Sigmoid colon (tissue), 7 donors: Measurements from ENCODE around the gene WRAP73. TPM values are rescaled to one million over a fixed set of nuclear protein-coding genes. Genes with fewer than 3 reads are reported as not detected.

Experiments
- DNase-seq: peaks from one replicate; pipeline ENCODE4 v3.0.0-alpha.2; 2019
- H3K27ac ChIP-seq, 4 donors: fragments of 200-600 bp; sonication (generic); one replicate each; pipeline ENCODE4 v1.5.1; 2016 to 2019; ENCODE audit warnings: mild to moderate bottlenecking in 1 of 4
- H3K27me3 ChIP-seq, 3 donors: fragments of 200-600 bp; sonication (generic); one replicate each; pipeline ENCODE4 v1.5.1; 2019; ENCODE audit warnings: mild to moderate bottlenecking in 1 of 3
- H3K36me3 ChIP-seq, 4 donors: fragments of 200-600 bp; sonication (generic); one replicate each; pipeline ENCODE4 v1.5.1; 2016 to 2019
- H3K4me1 ChIP-seq, 4 donors: fragments of 200-600 bp; sonication (generic); one replicate each; pipeline ENCODE4 v1.5.1; 2017 to 2019
- H3K4me3 ChIP-seq, 4 donors: fragments of 200-600 bp; sonication (generic); one replicate each; pipeline ENCODE4 v1.5.1; 2017 to 2019; ENCODE audit warnings: mild to moderate bottlenecking in 2 of 4, moderate library complexity in 1 of 4
- H3K9me3 ChIP-seq, 4 donors: fragments of 200-600 bp in 3 of 4; sonication (generic) in 3 of 4; one replicate each; pipeline versions ENCODE4 v1.5.1 to v1.6.1; 2013 to 2019
- EP300 ChIP-seq, 4 donors: sonication (generic); formaldehyde crosslinking; IDR thresholded peaks; one replicate each; pipeline ENCODE4 v1.6.1; 2017; ENCODE audit warnings: antibody characterized with exemption in 4 of 4
- POLR2A ChIP-seq, 2 donors: fragments of 450-650 bp; IDR thresholded peaks; one replicate each; pipeline ENCODE4 v1.6.1; 2016; ENCODE audit warnings: antibody characterized with exemption in 2 of 2, mild to moderate bottlenecking in 2 of 2, moderate library complexity in 2 of 2
- POLR2AphosphoS5 ChIP-seq, 4 donors: sonication (generic); formaldehyde crosslinking; IDR thresholded peaks; one replicate each; pipeline ENCODE4 v1.6.1; 2017; ENCODE audit warnings: antibody characterized with exemption in 4 of 4
- WGBS, 2 donors: extraction: QIAGEN DNeasy Blood & Tissue Kit; methylation state at CpG; one replicate each; pipeline ENCODE4 v1.1.7; 2013; 5-methylcytosine and 5-hydroxymethylcytosine counted together
- intact Hi-C: fragments of 100-400 bp; cut with DNase I; formaldehyde crosslinking; loops from one replicate; pipeline ENCODE4 v1.15.1; 2023
- polyA plus RNA-seq, 3 donors: library from polyadenylated mRNA; stranded (reverse); fragments of 200-250 nt; gene quantifications; one replicate each; pipeline ENCODE4 v1.2.3, GENCODE V29; 2013
- total RNA-seq, 4 donors: library from RNA; depleted of rRNA; stranded (reverse); fragments of >200 nt; gene quantifications; one replicate each; pipeline ENCODE4 v1.1.0, GENCODE V29; 2016
- TF ChIP-seq, protein P1 (sequence below), 4 experiments: fragments of 450-650 bp in 3 of 4; fragments of 200-600 bp in 1 of 4; IDR thresholded peaks; one replicate each; pipeline ENCODE4 v1.5.1; 2016 to 2019; ENCODE audit warnings: antibody characterized with exemption in 4 of 4, mild to moderate bottlenecking in 3 of 4, moderate library complexity in 2 of 4
- donor health status: healthy with polysubstance abuse.
- donor health status: Bipolar disorder and iron deficiency.
- donor health status: healthy.

The WRAP73 gene
- total and polyA plus RNA-seq, 7 donors = 11.4 to 24.2 (median 17.2) TPM

DNA sequence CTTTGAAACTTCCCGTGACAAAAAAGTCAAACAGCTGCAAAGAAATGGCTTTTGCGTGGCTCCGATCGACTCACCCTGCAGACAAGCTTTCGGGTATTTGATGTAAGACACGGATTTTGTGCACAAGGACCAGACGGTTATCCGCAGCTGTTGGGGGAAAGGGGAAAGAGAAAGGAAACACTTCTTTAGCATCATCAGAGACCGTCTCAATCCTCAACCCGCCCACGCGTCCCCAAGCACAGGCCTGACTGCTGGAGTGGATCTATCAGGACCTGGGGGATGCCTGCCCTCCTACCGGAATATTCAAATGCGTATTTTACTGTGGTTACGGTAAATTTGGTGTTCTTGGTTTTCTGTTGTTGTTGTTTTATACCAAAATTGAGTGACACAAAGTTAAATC, 11.2 kb downstream of the WRAP73 start:
- Histone ChIP-seq H3K4me1 (no peaks in the 10 kb centered on the region), H3K4me3 (no peak overlapping the region), H3K36me3 (peaks cover 28 to 80% (median 42%) of the 10 kb centered on the region in 4 donors), H3K27me3 (no peaks in the 10 kb centered on the region), H3K27ac (no peak overlapping the region), H3K9me3 (no peaks in the 10 kb centered on the region)
- intact Hi-C loops = no loop called here
- no peak for DNase-seq
- 95 to 97% methylated on average over 15 of the region's 15 CpGs for WGBS, 2 donors
- TF ChIP-seq POLR2AphosphoS5 (IDR thresholded peaks at IDR 0.05) = no peak

DNA sequence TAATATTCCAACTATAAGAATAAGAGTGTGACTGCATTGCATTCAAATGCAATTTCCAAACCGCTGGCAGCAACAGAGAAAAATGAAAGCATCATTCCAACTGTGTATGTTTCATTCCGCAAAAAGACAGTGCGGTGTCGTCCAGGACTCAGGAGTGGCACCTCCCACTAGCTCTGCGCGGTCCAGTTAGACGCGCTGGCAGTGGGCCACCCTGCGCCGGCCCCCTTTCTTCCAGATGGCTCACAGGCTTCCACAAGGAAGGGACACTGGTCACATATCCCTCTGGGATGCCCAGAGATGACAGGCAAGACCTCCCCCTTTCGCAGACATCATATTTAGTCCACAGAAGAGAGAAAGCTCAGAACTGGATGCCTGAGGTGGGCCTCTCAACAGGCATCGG, 11.9 kb downstream of the WRAP73 start:
- intact Hi-C loops = no loop called here
- Histone ChIP-seq H3K9me3 (no peaks in the 10 kb centered on the region), H3K36me3 (peaks cover 28 to 83% (median 42%) of the 10 kb centered on the region in 4 donors), H3K27ac (no peak overlapping the region), H3K4me1 (no peaks in the 10 kb centered on the region), H3K4me3 (no peak overlapping the region), H3K27me3 (no peaks in the 10 kb centered on the region)
- no peak for DNase-seq
- 93 to 98% methylated on average over 12 of the region's 12 CpGs for WGBS, 2 donors
- no peak for TF ChIP-seq EP300 (IDR thresholded peaks at IDR 0.05)

DNA sequence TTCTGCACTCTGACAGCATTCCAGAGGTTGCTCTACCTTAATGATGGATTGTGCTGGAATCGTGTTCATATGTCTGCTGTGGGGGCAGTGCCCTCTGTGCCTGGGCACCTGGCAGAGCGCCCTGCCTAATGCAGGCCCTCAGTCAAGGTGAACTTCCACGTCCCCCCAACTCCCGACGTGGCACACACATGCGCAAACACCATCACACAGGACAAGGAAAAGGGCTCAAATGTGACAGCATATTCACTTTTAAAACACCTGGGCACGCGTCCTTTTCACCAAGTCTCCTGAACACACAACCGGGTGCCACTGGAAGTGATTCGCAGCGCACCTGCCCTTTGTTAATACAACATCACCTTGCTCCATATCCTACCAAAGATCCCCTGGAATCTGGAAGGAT, 13.4 kb downstream of the WRAP73 start:
- 95 to 97% methylated on average over 11 of the region's 11 CpGs for WGBS, 2 donors

DNA sequence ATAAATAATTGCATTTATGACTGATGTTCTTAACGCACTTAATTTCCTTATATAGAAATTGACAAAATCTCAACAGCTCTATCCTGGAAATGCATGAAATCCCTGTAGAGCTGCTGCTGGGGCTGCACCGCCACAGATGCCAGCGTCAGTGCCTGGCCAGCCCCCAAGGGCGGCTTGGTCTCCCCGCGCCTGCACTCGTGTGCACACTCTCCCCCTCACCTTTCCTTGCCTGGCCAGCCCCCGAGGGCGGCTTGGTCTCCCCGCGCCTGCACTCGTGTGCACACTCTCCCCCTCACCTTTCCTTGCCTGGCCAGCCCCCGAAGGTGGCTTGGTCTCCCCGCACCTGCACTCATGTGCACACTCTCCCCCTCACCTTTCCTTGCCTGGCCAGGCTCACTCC, 13.8 kb downstream of the WRAP73 start:
- Histone ChIP-seq H3K4me1 (no peaks in the 10 kb centered on the region), H3K9me3 (no peaks in the 10 kb centered on the region), H3K27me3 (no peaks in the 10 kb centered on the region), H3K4me3 (no peak overlapping the region), H3K36me3 (peaks cover 28 to 92% (median 48%) of the 10 kb centered on the region in 4 donors), H3K27ac (no peak overlapping the region)
- no peak for DNase-seq
- no peak for TF ChIP-seq POLR2AphosphoS5 (IDR thresholded peaks at IDR 0.05)
- TF ChIP-seq POLR2A (IDR thresholded peaks at IDR 0.05) = no peak
- TF ChIP-seq, protein P1, sequence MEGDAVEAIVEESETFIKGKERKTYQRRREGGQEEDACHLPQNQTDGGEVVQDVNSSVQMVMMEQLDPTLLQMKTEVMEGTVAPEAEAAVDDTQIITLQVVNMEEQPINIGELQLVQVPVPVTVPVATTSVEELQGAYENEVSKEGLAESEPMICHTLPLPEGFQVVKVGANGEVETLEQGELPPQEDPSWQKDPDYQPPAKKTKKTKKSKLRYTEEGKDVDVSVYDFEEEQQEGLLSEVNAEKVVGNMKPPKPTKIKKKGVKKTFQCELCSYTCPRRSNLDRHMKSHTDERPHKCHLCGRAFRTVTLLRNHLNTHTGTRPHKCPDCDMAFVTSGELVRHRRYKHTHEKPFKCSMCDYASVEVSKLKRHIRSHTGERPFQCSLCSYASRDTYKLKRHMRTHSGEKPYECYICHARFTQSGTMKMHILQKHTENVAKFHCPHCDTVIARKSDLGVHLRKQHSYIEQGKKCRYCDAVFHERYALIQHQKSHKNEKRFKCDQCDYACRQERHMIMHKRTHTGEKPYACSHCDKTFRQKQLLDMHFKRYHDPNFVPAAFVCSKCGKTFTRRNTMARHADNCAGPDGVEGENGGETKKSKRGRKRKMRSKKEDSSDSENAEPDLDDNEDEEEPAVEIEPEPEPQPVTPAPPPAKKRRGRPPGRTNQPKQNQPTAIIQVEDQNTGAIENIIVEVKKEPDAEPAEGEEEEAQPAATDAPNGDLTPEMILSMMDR (IDR thresholded peaks at IDR 0.05) = no peak
- no peak for TF ChIP-seq EP300 (IDR thresholded peaks at IDR 0.05)
- intact Hi-C loops = no loop called here
- WGBS, 2 donors = 95 to 97% methylated on average over 14 of the region's 14 CpGs

More for the DNA sequence above, 13.4 kb downstream of the WRAP73 start:
- Histone ChIP-seq H3K27me3 (no peaks in the 10 kb centered on the region), H3K36me3 (peaks cover 28 to 90% (median 47%) of the 10 kb centered on the region in 4 donors), H3K9me3 (no peaks in the 10 kb centered on the region), H3K4me3 (no peak overlapping the region), H3K4me1 (no peaks in the 10 kb centered on the region), H3K27ac (no peak overlapping the region)
- TF ChIP-seq, protein P1 (IDR thresholded peaks at IDR 0.05) = no peak
- no peak for TF ChIP-seq POLR2AphosphoS5 (IDR thresholded peaks at IDR 0.05)
- TF ChIP-seq POLR2A (IDR thresholded peaks at IDR 0.05) = no peak
- no peak for TF ChIP-seq EP300 (IDR thresholded peaks at IDR 0.05)
- no peak for DNase-seq
- intact Hi-C loops = no loop called here

DNA sequence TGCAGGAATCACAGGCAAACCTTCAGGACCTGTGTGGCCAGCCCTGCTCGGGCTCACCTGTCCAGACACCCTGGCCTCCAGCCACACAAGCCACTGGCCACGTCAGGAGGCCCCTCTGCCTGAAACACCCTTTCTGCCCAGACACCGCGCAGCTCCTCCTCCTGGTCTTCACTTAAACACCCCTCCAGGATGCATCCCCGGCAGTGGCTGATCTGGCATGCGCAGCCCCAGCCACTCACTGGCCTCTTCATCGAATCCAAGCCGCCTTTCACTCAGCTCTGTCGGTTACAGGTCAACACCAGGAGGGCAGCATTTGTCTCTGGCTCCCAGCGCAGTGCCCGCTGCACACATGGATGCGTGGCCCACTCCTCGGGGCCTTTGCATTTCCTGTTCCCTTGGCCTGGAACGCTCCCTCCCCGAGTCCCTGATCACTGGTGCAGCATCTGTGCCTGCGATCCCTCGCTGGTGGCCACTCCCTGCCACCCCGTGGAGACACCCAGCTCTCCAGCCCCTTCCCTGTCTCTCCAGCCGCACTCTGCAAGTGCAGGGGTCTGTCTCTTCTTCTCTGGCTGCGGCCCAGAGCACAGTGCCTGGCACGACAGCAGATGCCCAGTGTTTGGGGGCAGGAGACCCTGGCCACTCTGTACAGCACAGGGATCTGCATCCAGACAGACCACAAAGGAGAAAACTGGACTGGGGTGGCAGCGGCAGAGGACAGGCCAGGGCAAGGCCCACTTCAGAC, 15.7 kb downstream of the WRAP73 start:
- no peak overlapping the region for H3K4me3 ChIP-seq
- intact Hi-C loops = no loop called here
- peaks cover 28 to 94% (median 58%) of the 10 kb centered on the region in 4 donors for H3K36me3 ChIP-seq
- H3K27ac ChIP-seq = no peak overlapping the region
- DNase-seq = no peak
- no peaks in the 10 kb centered on the region for H3K9me3 ChIP-seq
- no peak for TF ChIP-seq POLR2AphosphoS5 (IDR thresholded peaks at IDR 0.05)
- TF ChIP-seq, protein P1 (IDR thresholded peaks at IDR 0.05) = no peak
- no peak for TF ChIP-seq EP300 (IDR thresholded peaks at IDR 0.05)
- TF ChIP-seq POLR2A (IDR thresholded peaks at IDR 0.05) = no peak
- no peaks in the 10 kb centered on the region for H3K4me1 ChIP-seq
- H3K27me3 ChIP-seq = no peaks in the 10 kb centered on the region
- 95 to 96% methylated on average over 22 of the region's 22 CpGs for WGBS, 2 donors
